ENCODE measurements around the gene BBS9.

- TF ChIP-seq CTCF (IDR thresholded peaks at IDR 0.05; ENCODE audit: poor library complexity, severe bottlenecking) (no peak), SMC3 (conservative IDR thresholded peaks at IDR 0.05; ENCODE audit: poor library complexity) (no peak), EZH2 (IDR thresholded peaks at IDR 0.05; ENCODE audit: borderline replicate concordance, insufficient read depth, low read length, poor library complexity, severe bottlenecking) (no peak), RAD21 (conservative IDR thresholded peaks at IDR 0.05) (no peak), POLR2AphosphoS5 (IDR thresholded peaks at IDR 0.05) (no peak), TAF1 (IDR thresholded peaks at IDR 0.05; ENCODE audit: low read depth) (no peak), EP300 (conservative IDR thresholded peaks at IDR 0.05; ENCODE audit: poor library complexity, severe bottlenecking) (no peak)
- TF ChIP-seq, protein P1, sequence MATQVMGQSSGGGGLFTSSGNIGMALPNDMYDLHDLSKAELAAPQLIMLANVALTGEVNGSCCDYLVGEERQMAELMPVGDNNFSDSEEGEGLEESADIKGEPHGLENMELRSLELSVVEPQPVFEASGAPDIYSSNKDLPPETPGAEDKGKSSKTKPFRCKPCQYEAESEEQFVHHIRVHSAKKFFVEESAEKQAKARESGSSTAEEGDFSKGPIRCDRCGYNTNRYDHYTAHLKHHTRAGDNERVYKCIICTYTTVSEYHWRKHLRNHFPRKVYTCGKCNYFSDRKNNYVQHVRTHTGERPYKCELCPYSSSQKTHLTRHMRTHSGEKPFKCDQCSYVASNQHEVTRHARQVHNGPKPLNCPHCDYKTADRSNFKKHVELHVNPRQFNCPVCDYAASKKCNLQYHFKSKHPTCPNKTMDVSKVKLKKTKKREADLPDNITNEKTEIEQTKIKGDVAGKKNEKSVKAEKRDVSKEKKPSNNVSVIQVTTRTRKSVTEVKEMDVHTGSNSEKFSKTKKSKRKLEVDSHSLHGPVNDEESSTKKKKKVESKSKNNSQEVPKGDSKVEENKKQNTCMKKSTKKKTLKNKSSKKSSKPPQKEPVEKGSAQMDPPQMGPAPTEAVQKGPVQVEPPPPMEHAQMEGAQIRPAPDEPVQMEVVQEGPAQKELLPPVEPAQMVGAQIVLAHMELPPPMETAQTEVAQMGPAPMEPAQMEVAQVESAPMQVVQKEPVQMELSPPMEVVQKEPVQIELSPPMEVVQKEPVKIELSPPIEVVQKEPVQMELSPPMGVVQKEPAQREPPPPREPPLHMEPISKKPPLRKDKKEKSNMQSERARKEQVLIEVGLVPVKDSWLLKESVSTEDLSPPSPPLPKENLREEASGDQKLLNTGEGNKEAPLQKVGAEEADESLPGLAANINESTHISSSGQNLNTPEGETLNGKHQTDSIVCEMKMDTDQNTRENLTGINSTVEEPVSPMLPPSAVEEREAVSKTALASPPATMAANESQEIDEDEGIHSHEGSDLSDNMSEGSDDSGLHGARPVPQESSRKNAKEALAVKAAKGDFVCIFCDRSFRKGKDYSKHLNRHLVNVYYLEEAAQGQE (IDR thresholded peaks at IDR 0.05; ENCODE audit: borderline replicate concordance): no peak
Measured at GRCh38 chr7:33300742-33301141, 171.4 kb downstream of the BBS9 start.

Data from neural cell (in vitro differentiated cells).